ENCODE results near the gene SERPINB6.
A peak's percentile ranks its signal among the peaks of the same experiment; 100 is the strongest.
"Not testable (repeated sequence)": the region's sequence is repeated elsewhere in the genome, so short reads cannot be mapped to it uniquely, and the experiment has no call there.

The SERPINB6 gene

DNA sequence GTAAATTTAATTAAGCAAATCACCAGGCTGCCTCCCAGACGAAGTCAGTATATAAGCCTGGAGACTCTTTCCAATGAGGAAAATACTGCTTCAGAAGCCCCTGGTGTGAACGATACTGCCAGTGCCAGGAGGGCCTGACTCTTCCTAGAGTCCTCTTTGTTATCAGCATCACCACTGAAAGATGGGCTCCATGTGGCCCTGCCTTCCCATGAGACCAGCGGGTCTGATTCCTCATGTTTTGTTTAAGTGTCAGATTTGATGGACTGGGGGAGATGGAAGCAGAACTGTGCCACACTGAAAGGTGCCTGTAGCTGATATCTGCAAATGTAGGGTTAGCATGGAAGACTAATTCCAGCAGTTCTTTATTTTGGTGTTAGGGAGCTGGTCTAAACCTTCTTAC is 36.2 kb upstream of the SERPINB6 start:
- no peak overlapping the region for H3K27ac Mint-ChIP-seq

DNA sequence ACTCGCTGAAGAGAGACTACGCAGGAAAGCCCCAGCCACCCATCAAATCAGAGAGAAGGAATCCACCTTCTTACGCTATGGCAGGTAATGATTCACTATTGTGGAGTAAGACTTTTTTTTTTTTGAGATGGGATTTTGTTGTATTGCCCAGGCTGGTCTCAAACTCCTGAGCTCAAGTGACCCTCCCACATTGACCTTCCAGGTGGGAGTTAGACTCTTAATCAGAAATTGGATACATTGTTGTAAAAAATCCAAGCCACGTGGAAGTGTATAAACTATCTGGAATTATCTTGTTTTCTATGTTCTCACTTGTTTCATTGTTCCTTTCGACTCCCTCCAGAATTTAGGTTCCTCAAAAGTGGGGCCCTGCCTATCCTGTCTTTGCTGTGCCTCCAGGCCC is 35.1 kb upstream of the SERPINB6 start:
- H3K4me1 Mint-ChIP-seq, result peaks cover 3% of the 10 kb centered on the region
- ATAC-seq (ENCODE audit: low read depth), result no peak
- H3K27me3 Mint-ChIP-seq, result no peaks in the 10 kb centered on the region
- H3K36me3 Mint-ChIP-seq, result peaks cover 49% of the 10 kb centered on the region
- DNase-seq (ENCODE audit: low spot score in 2 of 2), result no peak
- peaks cover 7% of the 10 kb centered on the region for H3K9me3 Mint-ChIP-seq
- H3K4me3 Mint-ChIP-seq, result no peak overlapping the region
- no peak overlapping the region for H3K27ac Mint-ChIP-seq

More for the DNA sequence above, 36.2 kb upstream of the SERPINB6 start:
- no peak for ATAC-seq (ENCODE audit: low read depth)
- no peak for DNase-seq (ENCODE audit: low spot score in 2 of 2)
- H3K4me3 Mint-ChIP-seq, result no peak overlapping the region
- H3K36me3 Mint-ChIP-seq, result peaks cover 58% of the 10 kb centered on the region
- H3K27me3 Mint-ChIP-seq, result no peaks in the 10 kb centered on the region
- H3K4me1 Mint-ChIP-seq, result no peaks in the 10 kb centered on the region
- H3K9me3 Mint-ChIP-seq, result peaks cover 15% of the 10 kb centered on the region

DNA sequence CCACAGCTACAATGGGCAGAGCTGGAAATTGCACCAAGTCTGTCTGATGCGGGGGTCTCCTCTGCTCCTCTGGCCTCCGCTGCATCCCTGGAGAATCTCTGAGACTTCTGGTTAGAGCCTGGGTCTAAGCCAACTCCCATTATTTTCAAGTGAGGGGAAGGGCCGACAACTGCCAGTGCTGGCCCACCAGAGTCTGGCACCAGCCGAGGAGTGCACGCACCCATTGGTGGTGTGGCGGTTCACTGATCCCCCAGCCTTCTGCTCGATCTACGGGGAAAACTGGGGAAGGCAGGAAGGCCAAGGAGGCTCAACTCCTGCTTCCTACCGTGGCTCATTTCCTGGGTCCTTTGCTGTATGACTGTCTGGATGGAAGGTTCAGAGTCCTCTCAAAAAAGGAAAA is 34.5 kb upstream of the SERPINB6 start:
- Mint-ChIP-seq H3K36me3 (peaks cover 43% of the 10 kb centered on the region), H3K27ac (no peak overlapping the region), H3K4me3 (no peak overlapping the region), H3K9me3 (peaks cover 3% of the 10 kb centered on the region), H3K4me1 (peaks cover 3% of the 10 kb centered on the region), H3K27me3 (no peaks in the 10 kb centered on the region)
- ATAC-seq (ENCODE audit: low read depth), result no peak
- no peak for DNase-seq (ENCODE audit: low spot score in 2 of 2)

DNA sequence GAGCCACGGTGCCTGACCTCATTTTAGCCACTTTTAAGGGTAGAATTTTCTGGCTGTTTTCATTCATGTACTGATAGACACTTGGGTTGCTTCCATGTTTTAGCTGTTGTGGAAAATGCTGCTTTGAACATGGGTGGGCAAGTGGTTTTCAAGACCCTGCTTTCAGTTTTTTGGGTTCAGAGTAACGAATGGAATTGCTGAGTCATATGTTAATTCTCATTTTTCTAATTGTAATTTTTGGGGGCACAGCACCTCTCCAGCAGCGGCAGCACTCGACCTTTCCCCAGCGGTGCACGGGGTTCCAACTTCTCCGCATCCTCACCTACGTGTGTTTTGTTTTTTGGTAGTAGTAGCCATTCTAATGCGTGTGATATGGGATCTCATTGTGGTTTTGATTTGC is 33.7 kb upstream of the SERPINB6 start:
- Mint-ChIP-seq H3K36me3 (peaks cover 35% of the 10 kb centered on the region), H3K27me3 (no peaks in the 10 kb centered on the region), H3K4me1 (peaks cover 5% of the 10 kb centered on the region), H3K9me3 (peaks cover 1% of the 10 kb centered on the region), H3K27ac (no peak overlapping the region), H3K4me3 (no peak overlapping the region)
- DNase-seq (ENCODE audit: low spot score in 2 of 2) (no peak), ATAC-seq (ENCODE audit: low read depth) (no peak)

DNA sequence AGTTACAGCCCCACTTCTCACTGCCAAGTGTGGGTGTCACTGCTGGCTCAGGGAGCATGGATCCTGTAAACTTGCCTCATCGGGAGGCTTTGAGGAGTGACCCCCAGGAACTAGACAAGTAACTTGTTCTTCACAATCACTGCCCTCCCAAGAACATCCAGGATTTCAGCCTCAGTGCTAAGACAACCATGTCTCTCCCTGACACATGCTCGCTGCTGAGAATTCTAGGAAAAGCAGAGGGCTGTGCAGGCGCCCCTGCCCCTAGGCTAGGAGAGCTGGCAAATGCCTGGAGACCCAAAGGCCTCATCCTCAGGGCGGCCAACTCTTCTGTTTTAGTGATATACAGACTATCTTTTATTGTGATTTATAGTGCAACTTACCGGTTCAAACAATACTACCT is 31.9 kb upstream of the SERPINB6 start:
- H3K27me3 Mint-ChIP-seq; H3K4me3 Mint-ChIP-seq; H3K27ac Mint-ChIP-seq; ATAC-seq (ENCODE audit: low read depth); DNase-seq (ENCODE audit: low spot score in 2 of 2); H3K9me3 Mint-ChIP-seq: not testable (repeated sequence)
- Mint-ChIP-seq H3K36me3 (peaks cover 21% of the 10 kb centered on the region), H3K4me1 (peaks cover 15% of the 10 kb centered on the region)

DNA sequence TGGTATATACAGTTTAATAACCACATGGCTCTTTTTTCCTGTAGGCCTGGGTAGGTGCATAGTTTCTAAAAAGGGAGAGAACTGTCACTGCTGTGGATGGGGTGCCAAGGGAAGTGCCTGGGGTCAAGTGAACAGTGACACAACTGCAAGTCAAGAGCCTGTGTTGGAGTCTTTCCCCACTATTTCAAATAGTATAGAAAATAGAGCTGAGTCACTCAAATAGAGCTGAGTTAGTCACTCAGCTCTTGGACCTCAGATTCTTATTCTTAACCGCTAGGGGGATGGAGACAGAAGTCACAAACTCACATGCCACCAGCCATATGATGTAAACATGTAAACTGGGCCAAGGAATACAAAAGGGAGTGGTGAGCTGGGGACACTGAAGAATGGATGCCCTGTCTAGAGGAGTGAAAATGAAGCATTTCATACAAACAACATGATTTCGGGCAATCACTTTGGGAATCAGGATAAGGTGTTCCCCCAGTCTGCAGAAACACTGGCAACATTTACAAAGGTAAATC is 30.5 kb upstream of the SERPINB6 start:
- no peak for ATAC-seq (ENCODE audit: low read depth)
- no peaks in the 10 kb centered on the region for H3K9me3 Mint-ChIP-seq
- H3K4me3 Mint-ChIP-seq, result no peak overlapping the region

DNA sequence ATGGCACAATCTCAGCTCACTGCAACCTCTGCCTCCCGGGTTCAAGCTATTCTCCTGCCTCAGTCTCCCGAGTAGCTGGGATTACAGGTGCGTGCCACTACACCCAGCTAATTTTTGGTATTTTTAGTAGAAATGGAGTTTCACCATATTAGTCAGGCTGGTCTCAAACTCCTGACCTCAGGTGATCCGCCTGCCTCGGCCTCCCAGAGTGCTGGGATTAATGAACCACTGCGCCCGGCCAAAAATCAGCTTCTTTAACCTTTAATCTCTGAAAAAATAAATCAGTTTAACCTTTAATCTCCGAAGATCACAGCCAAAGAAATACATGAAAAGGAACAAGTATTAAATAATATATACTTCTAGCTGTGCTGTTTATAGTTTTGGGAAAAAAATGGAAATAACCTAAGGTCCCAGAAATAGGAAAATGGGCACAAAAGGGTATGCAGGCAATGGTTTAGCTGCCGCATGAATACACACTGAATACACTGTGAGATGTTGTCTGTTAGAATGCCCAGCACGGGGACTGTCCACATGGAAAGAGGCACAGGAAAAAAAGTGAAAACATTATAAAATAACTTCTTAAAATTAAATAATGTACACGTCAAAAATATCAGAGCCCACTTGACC is 29.9 kb upstream of the SERPINB6 start:
- Mint-ChIP-seq H3K27ac (no peak overlapping the region), H3K9me3 (no peaks in the 10 kb centered on the region), H3K27me3 (no peaks in the 10 kb centered on the region), H3K4me3 (peak overlapping the region; percentile 58), H3K36me3 (peaks cover 12% of the 10 kb centered on the region), H3K4me1 (peaks cover 22% of the 10 kb centered on the region)
- ATAC-seq (ENCODE audit: low read depth), result no peak
- DNase-seq (ENCODE audit: low spot score in 2 of 2), result no peak

More for the DNA sequence above, 30.5 kb upstream of the SERPINB6 start:
- Mint-ChIP-seq H3K27ac (peak overlapping the region; percentile 22), H3K36me3 (peaks cover 14% of the 10 kb centered on the region), H3K27me3 (no peaks in the 10 kb centered on the region), H3K4me1 (peaks cover 17% of the 10 kb centered on the region)
- DNase-seq (ENCODE audit: low spot score in 2 of 2), result no peak

DNA sequence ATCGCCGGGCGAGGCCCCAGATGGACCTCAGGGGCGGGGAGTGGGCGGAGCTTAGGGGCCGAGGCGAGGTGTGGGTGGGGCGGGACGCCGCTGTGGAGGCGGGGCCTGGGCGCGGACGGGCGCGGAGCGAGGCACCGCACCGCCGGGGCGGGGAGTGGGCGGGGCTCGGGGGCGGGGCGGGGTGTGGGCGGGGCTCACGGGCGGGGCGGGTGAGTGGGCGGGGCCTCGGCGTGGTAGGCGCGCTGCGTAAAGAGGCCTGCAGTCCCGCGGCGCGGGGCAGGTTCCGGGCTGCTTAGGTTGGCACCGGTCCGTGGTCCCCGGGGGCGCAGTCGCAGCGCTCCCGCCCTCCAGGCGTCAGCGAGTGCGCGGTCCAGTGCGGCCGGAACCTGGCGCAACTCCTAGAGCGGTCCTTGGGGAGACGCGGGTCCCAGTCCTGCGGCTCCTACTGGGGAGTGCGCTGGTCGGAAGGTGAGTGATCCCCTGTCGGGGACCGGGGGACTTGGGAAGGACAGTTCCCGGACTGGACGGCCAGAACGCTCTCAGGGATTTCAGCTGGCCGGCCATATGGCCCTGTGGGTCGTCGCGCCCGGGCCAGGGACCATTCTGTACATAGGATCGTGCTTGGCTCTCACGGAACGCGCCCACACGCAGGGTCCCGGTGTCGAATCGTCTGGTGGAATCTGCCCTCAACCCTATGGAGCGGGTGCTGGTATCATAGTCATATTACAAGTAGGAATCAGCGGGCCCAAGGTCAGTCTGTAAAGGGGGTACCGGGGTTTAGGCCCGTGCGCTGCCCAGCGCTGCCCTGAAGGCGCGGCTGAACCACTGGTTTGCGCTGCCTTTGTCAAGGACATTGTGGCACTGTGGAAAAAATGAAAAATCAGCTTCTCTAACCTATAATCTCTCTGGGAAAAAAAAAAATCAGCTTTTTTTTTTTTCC is 28.5 kb upstream of the SERPINB6 start, which contains the start of gene NQO2:
Gene NQO2 (plus strand): TSS at position 277 of the 940 bp plus-strand sequence. CDS start 6,659 bp downstream, outside the sequence.
- DNase-seq (ENCODE audit: low spot score in 2 of 2), result peak; percentile 84 to 85

DNA sequence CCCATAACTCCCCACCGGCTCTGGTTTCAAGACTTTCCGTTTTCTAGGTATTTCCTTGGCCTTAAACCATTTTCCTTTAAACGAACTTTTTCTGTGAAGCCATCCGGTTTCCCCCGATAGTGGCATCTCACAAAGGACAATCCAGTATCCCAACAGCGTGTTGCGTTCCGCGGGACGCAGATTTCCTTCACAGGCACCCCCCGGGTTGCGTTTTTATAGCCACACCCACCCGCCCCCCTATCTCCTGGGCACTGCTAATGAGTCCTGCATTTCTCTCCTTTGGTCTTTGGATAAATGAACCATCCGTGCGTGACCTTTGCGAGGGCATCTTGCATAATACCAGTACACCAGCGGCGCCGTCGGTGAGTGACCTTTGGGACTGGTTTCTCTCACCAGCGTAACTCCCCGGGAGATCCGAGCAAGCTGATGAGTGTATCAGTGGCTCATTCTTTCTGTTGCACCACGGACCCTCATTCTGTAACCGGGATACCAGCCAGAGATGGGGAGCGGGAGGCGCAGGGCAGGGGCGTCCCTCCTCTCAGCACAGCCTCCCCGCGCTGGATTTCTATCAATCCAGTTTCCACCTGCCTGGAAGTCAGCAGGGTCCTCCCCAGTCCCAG is 27.7 kb upstream of the SERPINB6 start:
- Mint-ChIP-seq H3K4me3 (peak overlapping the region; percentile 88), H3K27me3 (no peaks in the 10 kb centered on the region), H3K9me3 (no peaks in the 10 kb centered on the region), H3K36me3 (no peaks in the 10 kb centered on the region), H3K27ac (peak overlapping the region; percentile 45), H3K4me1 (peaks cover 23% of the 10 kb centered on the region)
- DNase-seq (ENCODE audit: low spot score in 2 of 2) (no peak), ATAC-seq (ENCODE audit: low read depth) (peak; percentile 24)

More for the DNA sequence above, 28.5 kb upstream of the SERPINB6 start, which contains the start of gene NQO2:
- Mint-ChIP-seq H3K4me1 (peaks cover 23% of the 10 kb centered on the region), H3K4me3 (peak within 1 kb of the TSS; percentile 88), H3K9me3 (no peaks in the 10 kb centered on the region), H3K27ac (peak within 1 kb of the TSS; percentile 45), H3K27me3 (no peaks in the 10 kb centered on the region), H3K36me3 (peaks cover 5% of the 10 kb centered on the region)
- ATAC-seq (ENCODE audit: low read depth), result peak; percentile 79

DNA sequence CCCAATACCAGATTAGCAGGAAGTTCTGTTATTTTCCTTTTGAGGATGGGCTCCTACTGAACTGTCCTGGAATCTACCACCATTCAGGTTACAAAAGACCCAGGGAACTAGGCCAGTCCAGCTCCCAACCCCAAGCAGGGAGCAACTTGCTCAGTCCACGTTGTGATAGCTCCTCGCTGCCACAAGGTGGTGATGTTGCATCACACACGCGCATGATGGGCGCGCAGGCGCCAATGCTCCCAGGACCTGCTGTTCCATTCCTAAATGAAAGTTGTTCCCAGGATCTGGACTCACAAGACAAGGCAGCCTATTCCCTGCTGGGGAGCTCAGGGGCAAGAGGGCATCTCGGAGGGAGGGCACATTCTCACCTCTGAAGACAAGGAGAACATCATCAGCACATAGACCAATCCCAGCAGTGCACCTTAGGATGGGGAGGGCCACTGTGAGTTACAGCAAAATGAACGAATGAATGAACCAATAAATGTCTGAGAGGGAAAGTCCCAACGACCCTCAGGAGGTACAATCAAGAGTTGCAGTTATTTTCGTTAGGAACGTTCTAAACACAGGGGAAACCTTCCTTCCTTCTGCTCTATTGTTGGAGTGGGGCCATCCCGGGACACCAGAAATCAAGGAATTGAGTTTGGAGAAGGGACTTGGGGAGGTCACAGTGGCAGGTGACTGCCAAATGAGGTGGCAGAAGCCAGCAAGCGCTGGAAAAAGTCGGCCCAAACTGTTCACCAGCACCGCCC is 27.1 kb upstream of the SERPINB6 start:
- DNase-seq (ENCODE audit: low spot score in 2 of 2) (peak; percentile 58 to 66), ATAC-seq (ENCODE audit: low read depth) (peak; percentile 58)
- not testable (repeated sequence) for H3K27me3 Mint-ChIP-seq, H3K36me3 Mint-ChIP-seq, H3K9me3 Mint-ChIP-seq, H3K27ac Mint-ChIP-seq
- Mint-ChIP-seq H3K4me3 (peak overlapping the region; percentile 88), H3K4me1 (peaks cover 23% of the 10 kb centered on the region)

DNA sequence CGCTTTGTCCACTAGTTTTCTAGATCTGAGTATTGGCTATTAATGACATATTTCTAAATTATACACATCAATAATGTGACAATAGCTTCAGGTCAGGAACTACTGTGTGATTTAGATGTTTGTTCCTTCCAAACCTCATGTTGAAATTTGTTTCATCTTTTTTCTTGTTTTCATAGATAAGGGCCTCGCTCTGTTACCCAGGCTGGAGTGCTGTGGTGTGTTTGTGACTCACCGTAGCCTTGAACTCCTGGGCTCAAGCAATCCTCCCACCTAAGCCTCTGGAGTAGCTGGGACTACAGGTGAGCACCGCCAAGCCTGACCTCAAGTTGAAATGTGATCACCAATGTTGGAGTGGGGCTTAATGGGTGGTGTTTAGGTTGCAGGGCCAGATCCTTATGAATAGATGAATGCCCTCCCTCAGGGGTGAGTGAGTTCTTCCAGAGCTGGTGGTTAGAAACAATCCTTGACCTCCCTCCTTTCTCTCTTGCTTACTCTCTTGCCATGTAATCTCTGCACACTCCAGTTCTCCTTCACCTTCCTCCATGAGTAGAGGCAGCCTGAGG is 22.5 kb upstream of the SERPINB6 start:
- H3K4me3 Mint-ChIP-seq, result no peak overlapping the region
- H3K4me1 Mint-ChIP-seq, result peaks cover 17% of the 10 kb centered on the region
- no peak for ATAC-seq (ENCODE audit: low read depth)
- no peaks in the 10 kb centered on the region for H3K9me3 Mint-ChIP-seq
- DNase-seq (ENCODE audit: low spot score in 2 of 2), result no peak
- H3K27ac Mint-ChIP-seq, result no peak overlapping the region
- no peaks in the 10 kb centered on the region for H3K36me3 Mint-ChIP-seq
- no peaks in the 10 kb centered on the region for H3K27me3 Mint-ChIP-seq

DNA sequence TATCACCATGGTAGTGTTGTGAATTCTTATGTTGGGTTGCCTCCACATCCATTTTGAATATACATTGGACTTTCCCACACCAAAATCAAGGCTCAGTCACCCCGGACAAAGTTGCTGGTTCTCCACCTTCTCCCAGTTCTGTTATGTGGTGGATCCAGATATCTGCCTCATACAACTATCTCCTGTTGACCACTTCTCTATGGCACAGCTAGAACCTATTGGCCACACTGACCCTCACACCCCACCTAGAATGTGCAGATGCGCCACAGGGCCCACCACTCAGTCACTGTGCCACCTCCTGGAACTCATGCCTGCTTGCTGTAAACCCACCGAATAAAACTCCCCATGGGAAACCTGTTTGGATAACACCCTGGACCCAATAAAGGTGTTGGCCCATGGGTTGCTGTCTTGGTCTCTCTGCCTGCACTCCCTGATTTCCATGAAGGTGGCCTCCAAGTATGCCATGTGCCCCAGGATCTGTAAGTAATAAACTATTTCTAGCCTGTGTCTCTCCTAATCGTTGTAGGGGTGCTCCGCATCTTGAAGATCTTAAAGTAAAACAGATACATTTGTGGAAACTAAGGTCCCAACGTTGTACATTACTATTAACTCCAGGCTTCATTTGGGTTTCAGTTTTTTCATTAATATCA is 21.1 kb upstream of the SERPINB6 start:
- H3K27me3 Mint-ChIP-seq, result no peaks in the 10 kb centered on the region
- ATAC-seq (ENCODE audit: low read depth) (no peak), DNase-seq (ENCODE audit: low spot score in 2 of 2) (no peak)
- H3K36me3 Mint-ChIP-seq, result no peaks in the 10 kb centered on the region
- H3K9me3 Mint-ChIP-seq, result no peaks in the 10 kb centered on the region
- H3K27ac Mint-ChIP-seq, result no peak overlapping the region
- H3K4me3 Mint-ChIP-seq, result no peak overlapping the region
- H3K4me1 Mint-ChIP-seq, result peaks cover 19% of the 10 kb centered on the region
